SH-SY5Y (cell line): ENCODE results near the gene IQCE.

Experiments
- GATA2 ChIP-seq: IDR thresholded peaks from 2 replicates; pipeline ENCODE4 v1.6.1; 2011; ENCODE audit warnings: mild to moderate bottlenecking, low read depth, low read length
- GATA3 ChIP-seq: IDR thresholded peaks from 2 replicates; pipeline ENCODE4 v1.6.1; 2011; ENCODE audit warnings: low read depth, mild to moderate bottlenecking, low read length, moderate library complexity

IQCE gene, protein sequence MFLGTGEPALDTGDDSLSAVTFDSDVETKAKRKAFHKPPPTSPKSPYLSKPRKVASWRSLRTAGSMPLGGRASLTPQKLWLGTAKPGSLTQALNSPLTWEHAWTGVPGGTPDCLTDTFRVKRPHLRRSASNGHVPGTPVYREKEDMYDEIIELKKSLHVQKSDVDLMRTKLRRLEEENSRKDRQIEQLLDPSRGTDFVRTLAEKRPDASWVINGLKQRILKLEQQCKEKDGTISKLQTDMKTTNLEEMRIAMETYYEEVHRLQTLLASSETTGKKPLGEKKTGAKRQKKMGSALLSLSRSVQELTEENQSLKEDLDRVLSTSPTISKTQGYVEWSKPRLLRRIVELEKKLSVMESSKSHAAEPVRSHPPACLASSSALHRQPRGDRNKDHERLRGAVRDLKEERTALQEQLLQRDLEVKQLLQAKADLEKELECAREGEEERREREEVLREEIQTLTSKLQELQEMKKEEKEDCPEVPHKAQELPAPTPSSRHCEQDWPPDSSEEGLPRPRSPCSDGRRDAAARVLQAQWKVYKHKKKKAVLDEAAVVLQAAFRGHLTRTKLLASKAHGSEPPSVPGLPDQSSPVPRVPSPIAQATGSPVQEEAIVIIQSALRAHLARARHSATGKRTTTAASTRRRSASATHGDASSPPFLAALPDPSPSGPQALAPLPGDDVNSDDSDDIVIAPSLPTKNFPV

GRCh38 chr7:2558629-2559282 is at the start of gene IQCE:
Gene IQCE, plus strand, starts transcription at chr7:2558979. Its CDS starts 203 bp downstream, at chr7:2559182.
- TF ChIP-seq GATA3 (no peak), GATA2 (no peak)

GRCh38 chr7:2509298-2509906 is 49.4 kb upstream of the IQCE start:
- no peak for TF ChIP-seq GATA3
- no peak for TF ChIP-seq GATA2

GRCh38 chr7:2510130-2510776 is 48.5 kb upstream of the IQCE start:
- TF ChIP-seq GATA3, result no peak
- TF ChIP-seq GATA2, result no peak

DNA sequence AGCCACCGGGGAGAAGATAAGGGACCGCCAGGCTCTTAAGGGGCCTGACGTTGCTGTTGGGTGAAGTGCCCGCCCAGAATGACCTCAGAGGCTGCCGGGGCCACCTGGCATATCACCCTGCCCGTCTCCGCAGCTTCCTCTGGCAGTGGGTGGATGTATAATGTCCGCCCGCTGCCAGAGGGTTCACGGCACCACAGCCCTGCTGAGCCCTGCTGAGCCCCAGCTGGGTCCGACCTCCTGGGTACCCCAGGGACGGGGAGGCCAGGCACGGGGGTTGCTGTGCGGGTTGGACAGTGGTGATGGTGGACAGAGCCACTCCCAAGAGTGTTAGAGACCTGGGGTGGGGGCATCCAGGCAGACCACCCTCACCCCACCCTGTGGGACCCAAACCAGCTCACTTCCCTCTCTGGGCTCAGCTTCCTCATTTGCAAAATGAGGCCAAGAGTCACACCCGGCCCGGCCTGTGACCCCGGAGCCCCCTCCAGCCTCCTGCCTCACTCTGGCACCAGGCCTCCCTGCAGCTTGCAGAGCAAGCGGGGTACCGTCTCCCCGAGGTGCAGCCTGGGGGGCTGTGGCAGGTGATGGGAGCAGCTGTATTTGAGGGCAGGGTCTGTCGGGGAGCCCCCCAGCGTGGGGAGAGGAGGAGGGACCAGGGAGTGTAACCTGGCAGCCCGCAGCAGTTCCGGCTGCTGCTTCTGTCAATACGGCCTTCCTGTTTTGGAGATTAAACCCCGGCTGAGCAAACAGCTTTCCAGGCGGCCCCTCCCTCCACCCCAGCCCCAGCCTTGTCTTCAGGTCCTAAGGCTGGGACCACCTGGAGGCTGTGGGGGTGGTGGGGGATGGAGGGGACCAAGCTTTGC is 47.6 kb upstream of the IQCE start:
- TF ChIP-seq GATA3, result no peak
- no peak for TF ChIP-seq GATA2

DNA sequence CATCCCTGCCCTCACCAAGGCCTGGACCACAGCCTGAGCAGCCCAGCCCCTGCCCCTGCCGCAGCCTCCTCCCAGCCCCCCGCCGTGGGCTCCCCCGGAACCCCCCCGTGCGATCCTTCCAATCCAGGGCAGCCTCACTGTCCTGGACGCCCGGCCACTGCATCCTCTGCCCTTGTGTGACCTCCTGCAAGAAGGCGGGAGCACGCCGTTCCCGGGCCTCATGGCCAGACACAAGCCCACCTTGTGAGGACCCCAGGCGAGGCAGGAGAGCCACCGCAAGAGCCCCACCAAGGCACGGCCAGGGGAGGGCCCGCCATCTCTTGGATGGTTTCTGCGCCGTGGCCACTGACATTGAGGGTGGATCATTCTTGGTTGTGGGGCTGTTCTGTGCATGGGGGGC is 47.0 kb upstream of the IQCE start:
- TF ChIP-seq GATA3, result no peak
- no peak for TF ChIP-seq GATA2

- TF ChIP-seq GATA3 (no peak), GATA2 (no peak)
These were observed 46.6 kb upstream of the IQCE start for GRCh38 chr7:2512179-2512661.

DNA sequence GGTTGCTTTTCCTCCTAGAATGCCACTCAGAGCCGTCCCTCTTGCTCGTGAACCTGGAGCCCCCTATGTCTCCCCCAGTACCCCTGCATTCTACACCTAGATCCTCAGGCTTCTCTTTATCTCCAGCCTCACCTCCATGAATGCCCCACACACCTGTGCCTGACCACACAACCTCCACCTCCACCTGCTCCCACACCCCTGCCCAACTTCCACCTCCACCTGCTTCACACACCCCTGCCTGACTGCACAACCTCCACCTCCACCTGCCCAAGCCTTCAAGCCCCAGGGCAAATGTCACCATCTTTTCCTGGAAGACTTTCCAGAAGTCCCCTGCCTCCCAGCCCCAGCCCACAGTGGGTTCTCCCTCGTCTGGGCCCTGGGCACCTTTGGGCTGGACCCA is 46.1 kb upstream of the IQCE start:
- no peak for TF ChIP-seq GATA2
- no peak for TF ChIP-seq GATA3

GRCh38 chr7:2513702-2514101 is 45.1 kb upstream of the IQCE start:
- TF ChIP-seq GATA2, result peak; percentile 77
- TF ChIP-seq GATA3, result no peak

DNA sequence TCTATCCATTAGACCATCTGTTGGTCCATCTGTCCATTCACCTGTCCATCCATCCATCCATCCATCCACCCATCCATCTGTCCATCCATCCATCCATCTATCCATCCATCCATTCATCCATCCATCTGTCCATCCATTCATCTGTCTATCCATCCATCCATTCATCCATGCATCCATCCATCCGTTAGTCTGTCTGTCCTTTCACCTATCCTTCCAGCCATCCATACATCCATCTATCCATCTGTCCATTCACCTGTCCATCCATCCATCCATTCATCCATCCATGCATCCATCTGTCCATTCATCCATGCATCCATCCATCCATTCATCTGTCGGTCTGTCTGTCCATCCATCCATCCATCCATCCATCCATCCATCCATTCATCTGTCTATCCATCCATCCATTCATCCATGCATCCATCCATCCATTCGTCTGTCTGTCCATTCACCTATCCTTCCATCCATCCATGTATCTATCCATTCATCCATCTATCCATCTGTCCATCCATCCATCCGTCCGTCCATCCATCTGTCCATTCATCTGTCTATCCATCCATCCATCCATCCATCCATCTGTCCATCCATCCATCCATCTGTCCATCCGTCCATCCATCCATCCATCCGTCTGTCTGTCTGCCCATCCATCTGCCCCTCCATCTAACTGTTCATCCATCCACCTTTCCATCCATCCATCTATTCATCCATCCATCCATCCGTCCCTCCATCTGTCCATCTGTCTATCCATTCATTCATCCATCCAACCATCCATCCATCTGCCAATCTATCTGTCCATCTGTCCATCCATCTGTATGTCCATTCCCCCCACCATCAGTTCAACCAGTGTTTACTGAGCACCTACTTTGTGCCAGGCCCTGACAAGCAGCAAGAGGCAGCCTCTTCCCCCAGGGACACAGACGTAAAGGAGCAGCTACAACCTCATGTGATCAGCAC is 44.0 kb upstream of the IQCE start:
- TF ChIP-seq GATA3 (no peak), GATA2 (no peak)

DNA sequence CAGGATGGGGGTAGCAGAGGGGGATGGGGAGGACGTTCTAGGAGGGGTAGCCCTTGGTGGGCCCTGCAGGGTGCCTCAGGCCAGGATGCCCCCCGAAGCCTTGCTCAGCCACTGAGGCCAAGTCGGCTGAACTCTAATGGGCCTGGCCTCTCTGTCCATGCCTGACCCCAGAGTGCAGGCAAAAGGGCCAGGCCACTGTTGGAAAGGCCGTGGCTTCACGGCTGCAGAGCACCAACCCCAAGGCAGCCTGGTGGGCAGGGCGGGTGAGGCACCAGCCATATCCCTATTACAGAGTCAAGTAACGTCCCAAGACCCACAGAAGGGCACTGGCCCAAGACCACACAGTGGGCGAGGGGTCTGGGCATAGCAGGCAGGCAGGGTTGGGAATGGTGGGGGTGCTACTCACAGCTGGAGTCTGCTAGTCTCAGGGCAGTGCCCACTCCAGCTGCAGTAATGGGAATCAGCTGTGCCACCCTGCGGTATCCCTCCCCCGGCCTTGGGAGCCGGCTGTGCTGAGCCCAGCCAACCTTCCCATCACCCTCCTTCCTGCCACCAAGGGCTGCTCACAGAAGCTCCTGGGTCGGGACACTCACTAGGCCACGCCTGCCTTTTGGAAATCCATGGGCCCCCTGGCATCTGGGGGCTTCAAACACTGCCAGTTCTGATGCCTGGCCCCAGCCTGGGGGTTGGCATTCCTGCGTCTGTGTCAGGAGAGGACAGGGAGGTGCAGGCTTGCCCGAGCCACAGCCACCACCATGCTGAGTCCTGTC is 43.2 kb upstream of the IQCE start:
- TF ChIP-seq GATA3, result no peak
- no peak for TF ChIP-seq GATA2

DNA sequence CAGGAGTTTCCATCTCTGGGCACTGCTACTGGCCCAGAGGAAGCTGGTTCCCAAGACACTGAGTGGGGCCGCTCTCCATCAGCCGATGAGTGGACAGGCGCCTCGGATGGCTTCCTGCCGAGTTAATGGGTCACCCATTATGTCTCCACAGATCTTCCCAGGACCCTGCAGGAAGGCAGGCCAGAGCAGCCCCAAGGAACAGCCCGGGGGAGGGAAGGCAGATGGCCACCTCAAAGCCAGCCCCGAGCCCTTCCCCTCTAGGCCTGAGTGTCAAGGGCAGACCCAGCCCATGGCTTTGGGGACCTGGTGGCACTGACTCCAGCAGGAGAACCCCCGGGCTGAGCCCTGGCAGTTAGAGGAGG is 42.6 kb upstream of the IQCE start:
- no peak for TF ChIP-seq GATA2
- no peak for TF ChIP-seq GATA3

GRCh38 chr7:2517026-2517425 is 41.8 kb upstream of the IQCE start:
- no peak for TF ChIP-seq GATA2
